B cell (primary cell): ENCODE measurements around the gene SETBP1. TPM values are rescaled to one million over a fixed set of nuclear protein-coding genes. Genes with fewer than 3 reads are reported as not detected.

Experiments used
- ATAC-seq: fragments of 200-7000 bp; cut with Tn5 transposase; one replicate; pipeline ENCODE4 v1.10.0; 2021; ENCODE audit warnings: low read depth, mild to moderate bottlenecking, moderate number of reproducible peaks, moderate library complexity
- CTCF ChIA-PET: fragments of 350-600 bp; sonication (Branson Sonifier 250); formaldehyde crosslinking; loops from one replicate; lab custom pipeline; 2021; ENCODE audit warnings: antibody characterized with exemption, inconsistent platforms; lab: Charles Lee
- POLR2A ChIA-PET: fragments of 350-600 bp; sonication (Branson Sonifier 250); formaldehyde crosslinking; loops from one replicate; lab custom pipeline; 2021; ENCODE audit warnings: antibody characterized with exemption; lab: Charles Lee
- DNase-seq: peaks from one replicate; pipeline ENCODE4 v3.0.0; 2013
- H2AFZ ChIP-seq: 2 replicates; pipeline ENCODE4 v1.6.1; 2012; ENCODE audit warnings: mild to moderate bottlenecking, low read depth, low read length; ENCODE audit not compliant: insufficient read depth, poor library complexity, severe bottlenecking
- H3K27ac ChIP-seq, 2 donors: 1 replicate in 1 of 2; 2 replicates in 1 of 2; pipeline ENCODE4 v1.5.1; 2012 to 2013; ENCODE audit warnings: low read length in 2 of 2, mild to moderate bottlenecking in 2 of 2, moderate library complexity in 1 of 2
- H3K27me3 ChIP-seq, 4 experiments: fragments of 200-600 bp in 1 of 4; sonication (generic) in 1 of 4; replicated peaks in 1 of 4; 1 replicate in 2 of 4; 2 replicates in 2 of 4; pipeline versions ENCODE4 v1.6.1 to v1.7.0; 2013 to 2016; ENCODE audit warnings: low read length in 3 of 4, mild to moderate bottlenecking in 2 of 4, mixed read lengths in 1 of 4, moderate library complexity in 1 of 4; ENCODE audit not compliant: insufficient read depth in 4 of 4, control insufficient read depth in 3 of 4; ENCODE audit errors: control extremely low read depth in 1 of 4
- H3K36me3 ChIP-seq, 2 experiments: replicated peaks in 1 of 2; 1 replicate in 1 of 2; 2 replicates in 1 of 2; pipeline versions ENCODE4 v1.6.1 to v1.7.1; 2013; ENCODE audit warnings: low read length in 1 of 2; ENCODE audit not compliant: insufficient read depth in 2 of 2, control insufficient read depth in 1 of 2; ENCODE audit errors: control extremely low read depth in 1 of 2, extremely low read depth in 1 of 2
- H3K4me1 ChIP-seq, 2 donors: fragments of 200-600 bp in 1 of 2; sonication (generic) in 1 of 2; 1 replicate in 1 of 2; 2 replicates in 1 of 2; pipeline versions ENCODE4 v1.5.1 to v1.6.1; 2013 to 2017; ENCODE audit warnings: low read length in 2 of 2; ENCODE audit not compliant: control insufficient read depth in 2 of 2, insufficient read depth in 2 of 2
- H3K4me2 ChIP-seq: replicated peaks from 2 replicates; pipeline ENCODE3; 2012; ENCODE audit warnings: mild to moderate bottlenecking, low read depth, low read length; ENCODE audit not compliant: poor library complexity, severe bottlenecking
- H3K4me3 ChIP-seq, 5 experiments: fragments of 200-600 bp in 1 of 5; sonication (generic) in 1 of 5; 1 replicate in 3 of 5; 2 replicates in 2 of 5; pipeline versions ENCODE4 v1.5.1 to v1.7.0; 2011 to 2016; ENCODE audit warnings: low read length in 4 of 5, mild to moderate bottlenecking in 4 of 5, low read depth in 2 of 5, control low read depth in 1 of 5, moderate library complexity in 1 of 5; ENCODE audit not compliant: insufficient read depth in 1 of 5; ENCODE audit errors: control extremely low read depth in 1 of 5, extremely low read depth in 1 of 5
- H3K79me2 ChIP-seq: fragments of 200-600 bp; sonication (generic); one replicate; pipeline ENCODE4 v1.6.0; 2016; ENCODE audit warnings: low read length; ENCODE audit not compliant: control insufficient read depth, insufficient read depth
- H3K9ac ChIP-seq: fragments of 200-600 bp; sonication (generic); 2 replicates; pipeline ENCODE4 v1.6.1; 2017; ENCODE audit warnings: mild to moderate bottlenecking, low read length, moderate library complexity
- H3K9me3 ChIP-seq, 3 donors: one replicate each; pipeline versions ENCODE4 v1.6.1 to v1.7.1; 2013; ENCODE audit warnings: low read length in 2 of 3; ENCODE audit not compliant: control insufficient read depth in 2 of 3, insufficient read depth in 1 of 3; ENCODE audit errors: control extremely low read depth in 1 of 3
- H4K20me1 ChIP-seq: 2 replicates; pipeline ENCODE4 v1.6.0; 2012; ENCODE audit warnings: mild to moderate bottlenecking, low read length; ENCODE audit not compliant: insufficient read depth, control insufficient read depth, poor library complexity, severe bottlenecking
- H3K27ac Mint-ChIP-seq: one replicate; pipeline ENCODE4 v1.8.0; 2021; ENCODE audit warnings: mixed read lengths
- H3K27me3 Mint-ChIP-seq: one replicate; pipeline ENCODE4 v1.8.0; 2021; ENCODE audit warnings: mixed read lengths
- H3K4me1 Mint-ChIP-seq: one replicate; pipeline ENCODE4 v1.8.0; 2021; ENCODE audit warnings: mixed read lengths
- H3K4me3 Mint-ChIP-seq: one replicate; pipeline ENCODE4 v1.8.0; 2021; ENCODE audit warnings: mixed read lengths
- H3K9me3 Mint-ChIP-seq: one replicate; pipeline ENCODE4 v1.8.0; 2022; ENCODE audit warnings: mixed read lengths; ENCODE audit not compliant: insufficient read depth
- EZH2 ChIP-seq: IDR thresholded peaks from 2 replicates; pipeline ENCODE4 v1.6.1; 2012; ENCODE audit warnings: borderline replicate concordance, low read depth, mild to moderate bottlenecking, moderate library complexity, low read length; ENCODE audit not compliant: insufficient read depth, poor library complexity, severe bottlenecking
- WGBS: methylation state at CpG from one replicate; pipeline ENCODE4 v1.1.5; 2013; ENCODE audit warnings: missing lambda C conversion rate; ENCODE audit not compliant: insufficient coverage; 5-methylcytosine and 5-hydroxymethylcytosine counted together
- intact Hi-C: fragments of 100-400 bp; cut with micrococcal nuclease; formaldehyde crosslinking; loops from one replicate; pipeline ENCODE4 v1.10.0; 2022
- polyA plus RNA-seq: library from polyadenylated mRNA; depleted of rRNA; stranded (reverse); fragments of >200 nt; gene quantifications from 2 replicates; pipeline ENCODE4 v1.2.3, GENCODE V29; 2012
- total RNA-seq, 2 donors: library from RNA; stranded (reverse); fragments of 120-200 nt in 1 of 2; gene quantifications; 1 replicate in 1 of 2; 2 replicates in 1 of 2; pipeline versions ENCODE4 v1.2.3 to v1.2.4, GENCODE V29; 2013 to 2022
- TF ChIP-seq, protein P1 (sequence below): fragments of 200-600 bp; IDR thresholded peaks from one replicate; pipeline ENCODE4 v1.8.0; 2022; ENCODE audit warnings: antibody characterized with exemption, mild to moderate bottlenecking

SETBP1 gene
- total and polyA plus RNA-seq, 2 donors (not counting 1 experiment from before 2014, with no cell fraction given), result 15.1 to 129 TPM

DNA sequence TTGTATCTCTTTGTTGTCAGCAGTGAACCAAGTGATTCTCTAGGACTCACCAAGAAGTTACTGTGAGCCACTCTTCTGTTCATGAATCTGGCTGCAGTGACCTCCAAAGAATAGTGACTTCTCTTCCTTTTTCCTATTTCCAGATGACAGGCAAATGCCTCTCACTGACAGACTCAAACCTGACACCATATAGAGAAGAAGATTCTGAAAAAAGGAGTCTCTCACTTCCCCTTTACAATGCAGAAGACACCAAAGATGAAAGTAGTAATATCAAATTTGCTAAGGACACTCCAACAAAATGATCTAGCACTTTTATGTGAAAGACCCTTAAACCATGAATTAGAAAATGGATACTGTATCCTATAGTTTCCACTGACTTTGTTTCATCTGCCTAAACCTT, 44.4 kb upstream of the SETBP1 start:
- DNase-seq, result peak; percentile 13
- H3K27ac Mint-ChIP-seq, result no peak overlapping the region
- H2AFZ ChIP-seq, result no peak overlapping the region
- no peak for ATAC-seq
- H3K4me3 ChIP-seq, result no peak overlapping the region
- TF ChIP-seq, protein P1, sequence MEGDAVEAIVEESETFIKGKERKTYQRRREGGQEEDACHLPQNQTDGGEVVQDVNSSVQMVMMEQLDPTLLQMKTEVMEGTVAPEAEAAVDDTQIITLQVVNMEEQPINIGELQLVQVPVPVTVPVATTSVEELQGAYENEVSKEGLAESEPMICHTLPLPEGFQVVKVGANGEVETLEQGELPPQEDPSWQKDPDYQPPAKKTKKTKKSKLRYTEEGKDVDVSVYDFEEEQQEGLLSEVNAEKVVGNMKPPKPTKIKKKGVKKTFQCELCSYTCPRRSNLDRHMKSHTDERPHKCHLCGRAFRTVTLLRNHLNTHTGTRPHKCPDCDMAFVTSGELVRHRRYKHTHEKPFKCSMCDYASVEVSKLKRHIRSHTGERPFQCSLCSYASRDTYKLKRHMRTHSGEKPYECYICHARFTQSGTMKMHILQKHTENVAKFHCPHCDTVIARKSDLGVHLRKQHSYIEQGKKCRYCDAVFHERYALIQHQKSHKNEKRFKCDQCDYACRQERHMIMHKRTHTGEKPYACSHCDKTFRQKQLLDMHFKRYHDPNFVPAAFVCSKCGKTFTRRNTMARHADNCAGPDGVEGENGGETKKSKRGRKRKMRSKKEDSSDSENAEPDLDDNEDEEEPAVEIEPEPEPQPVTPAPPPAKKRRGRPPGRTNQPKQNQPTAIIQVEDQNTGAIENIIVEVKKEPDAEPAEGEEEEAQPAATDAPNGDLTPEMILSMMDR, result no peak
- TF ChIP-seq EZH2, result no peak
- no peak overlapping the region for H3K27ac ChIP-seq
- H3K36me3 ChIP-seq, result no peaks in the 10 kb centered on the region
- peaks cover 8% of the 10 kb centered on the region in 2 donors for H3K4me1 ChIP-seq
- H3K9me3 ChIP-seq, result no peaks in the 10 kb centered on the region
- peak overlapping the region; percentile 16 for H3K4me2 ChIP-seq
- intact Hi-C loops, result no loop called here
- ChIA-PET POLR2A (no interaction called here), CTCF (no interaction called here)
- H3K9me3 Mint-ChIP-seq, result no peaks in the 10 kb centered on the region
- H3K27me3 ChIP-seq, result no peaks in the 10 kb centered on the region
- no peaks in the 10 kb centered on the region for H3K27me3 Mint-ChIP-seq
- no peaks in the 10 kb centered on the region for H4K20me1 ChIP-seq
- H3K4me1 Mint-ChIP-seq, result peaks cover 12% of the 10 kb centered on the region
- no peaks in the 10 kb centered on the region for H3K79me2 ChIP-seq
- no peak overlapping the region for H3K4me3 Mint-ChIP-seq
- no peak overlapping the region for H3K9ac ChIP-seq

DNA sequence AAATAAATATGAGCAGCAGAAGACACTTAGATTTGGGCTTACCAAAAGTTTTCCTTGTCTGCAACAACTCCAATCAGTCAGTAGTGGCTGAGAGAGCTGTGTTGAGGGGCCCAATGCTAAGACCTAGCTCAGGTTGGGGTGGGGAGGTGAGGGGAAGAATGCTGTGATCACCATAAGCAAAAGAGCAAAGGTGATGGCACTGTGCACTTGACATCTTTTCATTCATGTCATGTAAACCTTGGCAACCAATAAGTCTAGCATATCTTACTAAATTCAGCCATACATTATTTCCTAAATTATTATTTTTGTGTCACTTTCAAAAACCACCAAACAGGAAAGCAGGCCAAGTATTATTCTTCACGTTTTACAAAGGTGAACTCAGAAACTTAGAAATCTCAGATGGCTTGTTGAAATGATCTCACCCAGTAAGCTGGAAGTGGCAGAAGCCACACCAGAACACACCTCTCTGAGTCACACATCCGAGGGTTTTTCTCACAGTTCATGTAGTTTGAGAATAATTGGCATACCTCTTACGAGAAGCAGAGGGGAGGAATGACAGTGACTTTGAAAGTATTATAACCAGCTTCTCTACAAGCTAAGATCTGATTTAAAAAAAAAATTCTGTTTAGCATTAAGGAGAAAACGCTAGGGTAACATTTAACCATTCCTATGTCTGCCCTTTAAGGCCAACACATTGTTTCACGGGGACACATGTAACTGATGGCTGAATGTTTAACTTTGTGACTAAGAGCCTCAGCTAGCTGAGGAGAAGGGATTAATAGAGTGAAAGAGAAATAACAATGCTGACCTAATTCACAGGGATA, 43.3 kb upstream of the SETBP1 start:
- DNase-seq (no peak), ATAC-seq (no peak)
- Mint-ChIP-seq H3K4me3 (no peak overlapping the region), H3K4me1 (peaks cover 12% of the 10 kb centered on the region), H3K27me3 (no peaks in the 10 kb centered on the region), H3K9me3 (no peaks in the 10 kb centered on the region), H3K27ac (no peak overlapping the region)
- Histone ChIP-seq H3K9ac (no peak overlapping the region), H3K36me3 (no peaks in the 10 kb centered on the region), H3K27me3 (no peaks in the 10 kb centered on the region), H3K79me2 (no peaks in the 10 kb centered on the region), H2AFZ (no peak overlapping the region), H3K9me3 (no peaks in the 10 kb centered on the region), H3K27ac (no peak overlapping the region), H3K4me3 (no peak overlapping the region), H3K4me1 (peaks cover 8% of the 10 kb centered on the region in 2 donors), H4K20me1 (no peaks in the 10 kb centered on the region), H3K4me2 (no peak overlapping the region)
- ChIA-PET CTCF (no interaction called here), POLR2A (no interaction called here)
- WGBS, result 71% methylated on average over 1 of the region's 5 CpGs
- intact Hi-C loops, result no loop called here
- no peak for TF ChIP-seq EZH2
- TF ChIP-seq, protein P1, result no peak
